ENCODE data around the gene TPM4. TPM values are rescaled to one million over a fixed set of nuclear protein-coding genes. Genes with fewer than 3 reads are reported as not detected.
A peak's percentile ranks its signal among the peaks of the same experiment; 100 is the strongest.
"Not testable (repeated sequence)": the region's sequence is repeated elsewhere in the genome, so short reads cannot be mapped to it uniquely, and the experiment has no call there.

Gene TPM4
- total RNA-seq, 1 donor: 163 TPM

DNA sequence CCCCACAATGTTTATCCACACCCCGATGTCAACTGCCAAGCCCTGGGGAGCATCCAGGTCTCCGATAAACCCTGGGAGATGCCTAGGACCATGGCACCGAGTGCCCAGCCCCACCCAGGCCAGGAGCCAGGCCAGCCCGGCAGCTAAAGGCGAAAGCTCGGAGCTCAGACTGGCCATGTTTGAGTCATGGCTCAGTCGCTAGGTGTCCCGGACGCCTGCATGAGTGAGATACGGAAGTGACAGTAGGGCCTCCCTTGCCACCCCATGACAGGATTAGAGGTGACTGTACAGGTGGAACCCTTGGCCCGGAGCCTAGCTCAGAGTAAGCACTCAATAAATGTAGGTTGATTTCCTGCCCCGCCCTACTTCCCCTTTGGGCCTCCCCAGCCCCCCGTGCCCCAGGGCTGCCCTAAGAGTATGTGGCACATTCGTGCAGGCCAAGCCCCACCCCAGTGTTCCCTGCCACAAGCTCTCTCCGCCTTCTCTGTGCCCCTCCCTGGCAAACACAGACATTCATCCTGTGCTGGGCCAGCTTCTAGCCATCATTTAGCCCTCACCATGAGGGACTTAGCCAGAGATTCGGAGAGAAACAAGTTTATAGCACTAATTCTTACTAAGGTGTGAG is 5.8 kb upstream of the TPM4 start:
- DNase-seq (ENCODE audit: low read depth in 2 of 3, low spot score in 2 of 3): peak; percentile 67 to 97 (median 95)

DNA sequence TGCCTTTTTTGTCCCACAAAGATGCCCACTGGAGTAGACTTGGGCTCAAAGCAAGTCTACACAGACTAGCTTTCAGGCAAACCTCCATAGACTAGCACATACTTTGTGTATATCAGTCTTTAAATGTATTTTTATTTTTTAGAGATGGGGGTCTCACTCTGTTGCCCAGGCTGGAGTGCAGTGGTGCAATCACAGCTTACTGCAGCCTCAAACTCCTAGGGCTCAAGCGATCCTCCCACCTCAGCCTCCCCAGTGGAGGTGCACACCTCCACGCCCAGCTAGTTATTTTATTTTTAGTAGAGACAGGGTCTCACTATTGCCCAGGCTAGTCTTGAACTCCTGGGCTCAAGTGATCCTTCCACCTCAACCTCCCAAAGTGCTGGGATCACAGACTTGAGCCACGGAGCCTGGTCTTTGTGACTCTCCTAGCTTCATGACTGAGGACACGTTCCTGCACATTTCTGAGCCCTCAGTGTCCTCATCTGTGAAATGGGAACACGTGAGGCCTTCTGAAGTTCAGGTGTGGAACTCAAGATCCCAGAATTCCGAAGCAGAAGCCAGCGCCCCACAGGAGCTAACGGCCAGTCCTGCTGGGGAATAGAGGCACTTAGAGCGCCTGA is 5.1 kb upstream of the TPM4 start:
- DNase-seq (ENCODE audit: low read depth in 2 of 3, low spot score in 2 of 3): no peak

DNA sequence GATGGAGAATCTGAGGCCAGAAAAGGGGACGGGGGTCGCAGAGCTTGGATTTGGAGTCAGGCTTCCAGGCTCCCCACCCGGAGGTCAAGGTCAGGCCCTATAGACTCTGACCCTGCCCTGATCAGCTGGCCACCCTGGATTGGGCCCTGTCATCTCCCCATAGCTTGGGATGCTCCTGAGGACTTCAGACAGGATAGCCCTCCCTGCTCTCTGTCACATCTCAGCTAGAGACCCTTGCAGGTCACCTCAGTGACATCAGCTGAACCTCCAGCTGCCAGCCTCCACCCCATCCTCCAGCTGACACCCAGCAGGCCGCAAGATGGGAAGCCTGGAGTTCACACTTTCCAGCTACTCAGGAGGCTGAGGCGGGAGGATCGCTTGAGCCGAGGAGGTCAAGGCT is 2.8 kb upstream of the TPM4 start:
- no peak for DNase-seq (ENCODE audit: low read depth in 2 of 3, low spot score in 2 of 3)

DNA sequence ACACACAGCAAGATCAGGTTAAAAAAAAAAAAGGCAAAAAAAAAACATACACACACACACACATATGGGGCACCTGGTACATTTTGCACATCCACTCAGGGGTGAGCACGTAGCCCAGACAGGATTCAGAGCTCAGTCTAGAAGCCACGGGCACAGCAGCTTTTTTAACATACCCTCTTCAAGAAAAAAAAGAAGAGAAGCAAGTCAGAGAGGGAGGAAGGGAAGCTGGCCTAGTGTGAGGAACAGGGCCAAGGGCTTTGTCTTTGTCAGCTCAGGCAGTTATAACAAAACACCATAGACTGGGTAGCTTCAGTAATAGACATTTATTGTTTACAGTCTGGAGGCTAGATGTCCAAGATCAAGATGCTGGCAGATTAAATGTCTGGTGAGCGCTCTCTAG is 2.3 kb upstream of the TPM4 start:
- peak in 1 of 3 donors; percentile 45 for DNase-seq (ENCODE audit: low read depth in 2 of 3, low spot score in 2 of 3)

DNA sequence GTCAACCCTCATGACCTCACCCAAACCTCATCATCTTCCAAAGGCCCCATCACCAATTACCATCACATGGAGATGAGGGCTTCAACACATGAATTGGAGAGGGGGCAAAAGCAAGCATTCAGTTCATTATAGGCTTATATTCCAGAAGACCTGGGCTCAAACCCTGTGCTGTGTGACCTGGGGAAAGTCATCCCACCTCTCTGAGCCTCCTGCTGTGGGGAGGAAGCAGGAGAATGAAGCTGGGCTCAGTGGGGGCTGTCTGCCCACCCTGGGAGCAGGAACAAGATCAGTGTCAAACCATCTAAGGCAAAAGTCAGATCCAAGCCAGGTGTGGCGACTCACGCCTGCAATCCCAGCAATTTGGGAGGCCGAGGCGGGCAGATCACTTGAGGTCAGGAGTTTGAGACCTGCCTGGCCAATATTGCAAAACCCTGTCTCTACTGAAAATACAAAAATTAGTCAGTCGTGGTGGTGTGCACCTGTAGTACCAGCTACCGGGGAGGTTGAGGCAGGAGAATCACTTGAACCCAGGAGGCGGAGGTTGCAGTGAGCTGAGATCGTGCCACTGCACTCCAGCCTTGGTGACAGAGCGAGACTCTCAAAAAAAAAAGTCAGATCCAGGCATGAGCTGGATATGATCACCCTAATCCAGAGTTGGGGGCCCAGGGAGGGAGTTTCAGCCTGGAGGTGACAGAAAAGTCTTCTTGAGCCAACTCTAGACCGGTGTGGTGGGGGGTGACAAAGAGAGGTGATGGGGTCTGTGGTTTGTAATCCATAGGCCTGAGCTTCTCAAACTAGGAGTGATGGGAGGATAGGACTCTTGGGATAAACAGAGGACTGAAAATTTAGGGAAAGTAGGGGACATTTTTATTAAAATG is 1.6 kb upstream of the TPM4 start:
- DNase-seq (ENCODE audit: low read depth in 2 of 3, low spot score in 2 of 3): no peak

DNA sequence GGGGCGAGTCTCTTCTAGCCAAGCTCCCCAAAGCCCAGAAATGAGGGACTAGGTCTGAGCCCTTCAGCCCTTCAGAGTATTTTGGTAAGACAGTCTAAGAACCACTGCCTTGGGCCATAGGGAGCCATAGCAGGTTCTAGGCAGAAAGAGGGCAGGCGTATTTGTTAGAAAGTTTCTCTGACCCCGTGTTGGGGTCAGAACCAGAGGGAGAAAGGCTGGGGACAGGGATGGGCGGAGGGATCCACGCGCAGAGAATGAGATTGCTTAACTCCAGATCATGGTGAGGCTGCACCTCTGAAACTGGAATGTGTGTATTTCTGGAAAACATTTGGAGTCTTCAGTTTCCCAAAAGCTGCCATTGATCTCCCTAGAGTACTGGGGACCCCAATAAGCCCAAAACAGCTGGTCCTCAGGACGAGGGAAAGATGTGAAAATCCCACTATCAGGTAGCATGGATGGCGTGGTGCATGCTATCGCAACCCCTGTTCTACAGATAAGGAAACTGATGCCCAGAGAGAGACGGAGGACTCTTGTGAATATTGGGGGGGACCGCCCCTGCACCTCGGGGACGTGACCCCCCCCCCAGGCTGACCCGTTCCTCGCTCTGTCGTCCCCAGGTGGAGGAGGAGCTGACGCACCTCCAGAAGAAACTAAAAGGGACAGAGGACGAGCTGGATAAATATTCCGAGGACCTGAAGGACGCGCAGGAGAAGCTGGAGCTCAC is 703 bp upstream of the TPM4 start:
- DNase-seq (ENCODE audit: low read depth in 2 of 3, low spot score in 2 of 3): no peak

DNA sequence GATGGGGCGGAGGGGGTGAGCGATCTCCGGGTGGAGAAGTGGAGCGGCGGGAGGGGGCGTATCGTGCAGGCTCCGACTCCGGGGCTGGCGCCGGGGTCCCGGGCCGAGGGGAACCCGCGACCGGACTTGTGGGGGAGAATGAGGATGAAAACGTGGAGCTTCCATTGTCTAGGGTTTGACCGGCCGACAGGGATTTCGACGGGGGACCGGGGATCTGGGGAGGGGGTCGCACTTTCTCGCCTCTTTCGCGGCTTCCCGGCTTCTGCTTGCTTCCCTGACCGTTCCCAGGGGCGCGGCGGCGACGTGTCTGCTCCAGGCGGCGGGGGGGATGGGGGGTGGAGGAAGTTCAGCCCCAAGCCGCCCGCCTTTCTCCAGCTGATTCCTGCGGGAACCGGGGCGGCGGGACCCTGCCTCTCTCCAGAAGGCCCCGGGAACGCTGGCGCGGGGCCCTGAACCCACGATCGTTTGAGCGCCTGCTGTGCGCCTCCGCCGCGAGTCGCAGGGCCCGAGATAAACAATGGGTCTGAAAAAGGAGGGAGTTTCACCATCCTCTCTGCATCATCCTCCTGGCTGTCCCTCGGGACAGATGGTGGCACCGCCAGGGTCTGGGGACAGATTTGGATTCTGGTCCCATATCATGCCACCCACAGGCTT is 790 bp downstream of the TPM4 start:
- DNase-seq (ENCODE audit: low read depth in 2 of 3, low spot score in 2 of 3): no peak

DNA sequence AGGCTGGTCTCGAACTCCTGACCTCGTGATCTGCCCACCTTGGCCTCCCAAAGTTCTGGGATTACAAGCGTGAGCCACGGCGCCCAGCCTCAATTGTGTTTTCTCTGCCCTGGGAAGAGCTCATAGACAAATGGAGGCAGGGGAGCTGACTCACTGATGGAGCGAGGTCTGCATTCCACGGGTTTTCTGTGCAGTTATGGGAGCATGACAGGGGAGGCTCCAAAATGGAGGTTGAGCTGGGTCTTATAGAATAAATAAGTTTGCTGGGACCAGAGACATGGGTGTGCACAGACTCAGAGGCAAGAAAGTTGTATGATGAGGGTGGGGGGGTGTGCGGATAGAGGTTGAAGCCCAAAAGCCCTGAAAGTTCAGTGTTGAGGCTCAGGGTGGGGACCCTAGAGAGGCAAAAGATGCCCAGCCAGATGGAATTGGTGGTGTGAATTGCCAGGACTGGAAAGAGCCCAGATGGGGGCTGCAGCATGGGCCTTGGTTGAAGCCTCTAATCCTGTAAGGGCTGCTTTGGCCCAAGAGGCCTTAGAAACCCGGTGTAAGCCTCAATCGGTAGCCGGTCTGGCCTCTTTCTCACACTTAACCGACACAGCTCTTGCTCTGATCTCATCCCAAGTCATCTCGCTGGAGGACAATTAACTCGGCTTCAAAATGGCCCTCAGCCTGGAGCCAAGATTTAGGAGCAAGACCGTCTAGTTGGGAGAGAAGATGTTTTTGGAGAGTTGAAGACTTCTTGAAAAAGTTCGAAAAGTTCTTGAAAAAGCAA is 1.9 kb downstream of the TPM4 start:
- no peak for DNase-seq (ENCODE audit: low read depth in 2 of 3, low spot score in 2 of 3)

DNA sequence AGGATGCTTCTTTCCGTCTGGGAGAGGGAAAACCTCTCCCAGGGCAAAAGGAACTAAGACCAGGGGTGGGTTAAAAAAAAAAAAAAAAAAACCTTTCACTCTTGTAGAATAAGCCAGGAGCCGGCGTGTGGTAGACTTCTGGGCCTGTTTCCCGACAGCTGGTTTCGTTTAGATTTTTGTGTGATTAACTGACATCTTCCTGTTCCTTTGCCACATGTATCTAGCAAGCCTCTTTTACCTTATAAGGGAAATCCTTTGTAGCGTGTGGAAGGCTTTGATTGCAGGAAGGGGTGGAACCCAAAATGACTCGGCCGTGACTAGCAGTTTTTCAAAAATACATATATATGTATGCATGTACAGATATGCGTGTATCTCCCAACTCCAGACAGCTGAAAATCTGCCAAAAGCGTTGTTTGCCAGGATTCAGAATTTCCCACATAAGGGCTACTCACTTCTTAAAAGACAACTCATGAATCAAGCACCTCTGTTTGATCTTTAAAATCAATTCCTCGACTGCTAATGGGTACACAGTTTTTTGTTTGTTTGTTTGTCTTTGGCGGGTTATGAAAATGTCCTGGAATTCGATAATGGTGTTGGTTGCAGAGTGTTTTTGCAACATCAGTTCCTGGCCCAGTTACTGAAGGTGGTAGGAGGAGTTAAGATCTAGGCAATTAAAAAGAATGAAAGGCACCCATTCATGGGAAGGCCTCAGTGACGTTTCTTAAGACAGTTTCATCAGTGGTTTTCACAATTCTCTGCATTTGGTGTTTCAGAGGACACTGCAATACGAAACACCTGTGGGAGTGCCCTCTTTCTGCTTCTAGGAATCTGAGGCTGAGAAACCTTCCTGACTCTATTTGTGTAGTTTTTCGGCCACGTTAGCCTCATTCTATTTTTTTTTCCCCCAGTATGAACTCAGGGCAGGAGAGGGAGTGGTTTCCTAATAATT is 2.7 kb downstream of the TPM4 start:
- DNase-seq (ENCODE audit: low read depth in 2 of 3, low spot score in 2 of 3): peak; percentile 59 to 97 (median 95)

DNA sequence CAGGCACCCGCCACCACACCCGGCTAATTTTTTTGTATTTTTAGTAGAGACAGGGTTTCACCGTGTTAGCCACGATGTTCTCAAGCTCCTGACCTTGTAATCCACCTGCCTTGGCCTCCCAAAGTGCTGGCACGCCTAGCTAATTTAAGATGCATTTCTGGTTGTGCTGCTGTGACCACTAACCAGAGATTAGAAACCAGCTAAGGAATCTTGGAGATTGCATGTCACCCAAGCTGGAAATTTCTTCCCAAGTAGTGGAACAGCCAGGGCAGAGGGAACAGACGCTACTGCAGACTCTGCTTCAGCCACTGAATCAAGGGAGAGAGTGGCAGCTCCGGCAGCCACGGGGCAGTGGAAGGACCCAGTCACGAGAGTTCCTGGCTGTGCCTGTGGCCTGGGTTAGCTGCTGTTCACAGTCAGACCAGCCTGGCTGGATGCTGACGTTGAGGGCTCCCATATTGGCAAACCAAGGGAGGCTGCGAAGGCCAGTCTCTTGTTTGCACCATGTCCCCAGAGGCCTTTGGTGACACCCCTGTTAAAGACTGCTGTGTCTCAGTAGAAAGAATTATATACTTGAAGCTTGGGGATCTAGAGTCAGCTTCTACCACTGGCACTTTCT is 7.9 kb downstream of the TPM4 start:
- DNase-seq (ENCODE audit: low read depth in 2 of 3, low spot score in 2 of 3): no peak

DNA sequence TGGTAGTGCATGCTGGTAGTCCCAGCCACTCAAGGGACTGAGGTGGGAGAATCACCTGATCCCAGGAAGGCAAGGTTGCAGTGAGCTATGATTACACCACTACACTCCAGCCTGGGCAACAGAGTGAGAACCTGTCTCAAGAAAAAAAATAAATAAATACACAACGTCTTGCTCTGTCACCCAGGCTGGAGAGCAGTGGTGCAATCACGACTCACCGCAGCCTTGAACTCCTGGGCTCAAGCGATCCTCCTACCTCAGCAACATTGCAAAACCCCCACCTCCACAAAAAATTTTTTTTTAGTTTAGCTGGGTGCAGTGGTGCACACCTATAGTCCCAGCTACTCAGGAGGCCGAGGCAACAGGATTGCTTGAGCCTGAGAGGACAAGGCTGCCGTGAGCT is 8.8 kb downstream of the TPM4 start:
- DNase-seq (ENCODE audit: low read depth in 2 of 3, low spot score in 2 of 3): no peak

DNA sequence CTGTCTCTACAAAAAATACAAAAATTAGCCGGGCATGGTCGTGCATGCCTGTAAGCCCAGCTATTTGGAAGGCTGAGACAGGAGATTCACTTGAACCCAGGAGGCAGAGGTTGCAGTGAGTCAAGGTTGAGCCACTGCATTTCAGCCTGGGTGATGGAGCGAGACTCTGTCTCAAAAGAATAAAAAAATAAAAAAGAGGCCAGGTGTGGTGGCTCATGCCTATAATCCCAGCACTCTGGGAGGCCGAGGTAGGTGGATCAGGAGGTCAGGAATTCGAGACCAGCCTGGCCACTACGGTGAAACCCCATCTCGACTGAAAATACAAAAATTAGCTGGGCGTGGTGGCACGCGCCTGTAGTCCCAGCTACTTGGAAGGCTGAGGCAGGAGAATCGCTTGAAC is 11.1 kb downstream of the TPM4 start:
- DNase-seq (ENCODE audit: low read depth in 2 of 3, low spot score in 2 of 3): not testable (repeated sequence)

DNA sequence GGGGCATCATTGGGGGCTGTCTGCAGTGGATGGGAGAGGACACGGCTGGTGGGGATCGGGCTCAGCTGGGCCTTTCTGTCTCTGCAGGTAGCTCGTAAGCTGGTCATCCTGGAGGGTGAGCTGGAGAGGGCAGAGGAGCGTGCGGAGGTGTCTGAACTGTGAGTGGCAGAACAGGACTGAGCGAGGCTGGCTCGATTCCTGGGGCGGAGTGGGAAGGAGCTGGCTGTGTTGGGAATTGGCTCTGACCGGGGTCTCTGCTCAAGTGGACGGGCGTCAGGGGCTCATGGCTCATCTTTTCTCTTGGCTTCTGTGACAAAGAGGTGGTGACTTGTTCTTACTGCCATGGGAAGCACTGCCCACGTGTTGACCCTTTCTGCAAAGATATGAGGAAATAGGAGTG is 11.6 kb downstream of the TPM4 start:
- DNase-seq (ENCODE audit: low read depth in 2 of 3, low spot score in 2 of 3): no peak

DNA sequence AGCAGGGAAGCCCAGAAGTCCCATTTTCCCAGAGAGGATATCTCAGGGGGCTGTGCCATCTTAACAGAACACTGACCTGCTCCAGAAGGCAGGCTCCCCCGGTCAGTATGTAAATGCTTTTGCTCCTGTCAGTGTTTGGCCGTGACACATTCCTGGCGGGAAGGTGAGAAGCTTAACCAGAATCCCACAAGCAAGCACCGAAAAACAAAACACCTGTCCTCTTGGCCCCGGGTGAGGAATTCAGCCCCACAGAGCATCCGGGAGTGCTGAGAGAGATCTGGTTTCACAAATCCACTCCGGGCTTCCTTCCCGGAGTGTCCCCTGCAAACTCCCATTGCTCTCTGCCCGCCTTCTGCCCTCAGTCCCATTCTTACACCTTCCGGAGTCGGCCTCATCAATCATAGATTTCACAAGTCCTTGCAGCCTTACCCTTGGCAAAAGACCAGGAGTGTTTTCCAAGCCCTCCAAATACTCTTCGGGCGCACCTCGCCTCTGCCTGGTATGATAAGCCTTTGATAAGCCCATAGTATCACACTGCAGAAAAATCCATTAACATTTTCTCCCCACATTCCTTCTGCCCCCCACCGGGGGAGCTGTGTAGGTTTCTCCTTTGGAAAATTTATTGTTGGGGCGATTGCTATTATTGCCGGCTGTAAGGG is 12.2 kb downstream of the TPM4 start:
- no peak for DNase-seq (ENCODE audit: low read depth in 2 of 3, low spot score in 2 of 3)

DNA sequence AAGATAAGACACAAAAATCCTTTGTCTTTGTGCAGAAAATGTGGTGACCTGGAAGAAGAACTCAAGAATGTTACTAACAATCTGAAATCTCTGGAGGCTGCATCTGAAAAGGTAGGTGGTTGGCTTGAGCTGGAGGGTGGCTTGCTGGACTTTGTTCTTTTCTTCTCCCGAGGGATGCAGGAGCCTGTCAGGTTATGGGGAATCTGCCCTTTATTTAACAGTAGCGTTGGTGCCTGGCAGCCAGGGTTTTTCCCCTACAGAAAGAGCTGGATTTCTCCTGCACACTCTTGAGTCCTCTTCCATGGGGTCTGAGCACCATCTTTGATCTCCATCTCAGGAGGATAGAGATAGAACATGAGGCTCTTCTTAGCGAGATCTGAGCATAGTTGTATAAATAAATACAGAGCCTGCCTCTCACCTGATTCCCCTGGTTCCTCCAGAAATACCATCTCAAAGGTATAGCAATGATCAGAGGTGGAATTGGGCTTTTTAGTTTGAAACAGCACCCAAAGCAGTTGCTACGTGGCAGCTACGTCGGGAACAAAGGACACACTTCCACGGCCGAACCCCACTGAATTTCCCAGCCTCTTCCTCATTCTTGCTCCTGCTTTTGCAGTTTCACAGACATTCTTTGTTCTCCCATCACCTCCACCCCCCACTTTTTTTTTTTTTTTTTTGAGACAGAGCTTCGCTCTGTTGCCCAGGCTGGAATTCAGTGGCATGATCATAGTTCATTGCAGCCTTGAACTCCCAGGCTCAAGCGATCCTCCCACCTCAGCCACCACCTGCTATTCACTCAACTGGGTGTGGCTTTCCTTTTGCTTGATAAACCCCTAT is 12.9 kb downstream of the TPM4 start:
- no peak for DNase-seq (ENCODE audit: low read depth in 2 of 3, low spot score in 2 of 3)

DNA sequence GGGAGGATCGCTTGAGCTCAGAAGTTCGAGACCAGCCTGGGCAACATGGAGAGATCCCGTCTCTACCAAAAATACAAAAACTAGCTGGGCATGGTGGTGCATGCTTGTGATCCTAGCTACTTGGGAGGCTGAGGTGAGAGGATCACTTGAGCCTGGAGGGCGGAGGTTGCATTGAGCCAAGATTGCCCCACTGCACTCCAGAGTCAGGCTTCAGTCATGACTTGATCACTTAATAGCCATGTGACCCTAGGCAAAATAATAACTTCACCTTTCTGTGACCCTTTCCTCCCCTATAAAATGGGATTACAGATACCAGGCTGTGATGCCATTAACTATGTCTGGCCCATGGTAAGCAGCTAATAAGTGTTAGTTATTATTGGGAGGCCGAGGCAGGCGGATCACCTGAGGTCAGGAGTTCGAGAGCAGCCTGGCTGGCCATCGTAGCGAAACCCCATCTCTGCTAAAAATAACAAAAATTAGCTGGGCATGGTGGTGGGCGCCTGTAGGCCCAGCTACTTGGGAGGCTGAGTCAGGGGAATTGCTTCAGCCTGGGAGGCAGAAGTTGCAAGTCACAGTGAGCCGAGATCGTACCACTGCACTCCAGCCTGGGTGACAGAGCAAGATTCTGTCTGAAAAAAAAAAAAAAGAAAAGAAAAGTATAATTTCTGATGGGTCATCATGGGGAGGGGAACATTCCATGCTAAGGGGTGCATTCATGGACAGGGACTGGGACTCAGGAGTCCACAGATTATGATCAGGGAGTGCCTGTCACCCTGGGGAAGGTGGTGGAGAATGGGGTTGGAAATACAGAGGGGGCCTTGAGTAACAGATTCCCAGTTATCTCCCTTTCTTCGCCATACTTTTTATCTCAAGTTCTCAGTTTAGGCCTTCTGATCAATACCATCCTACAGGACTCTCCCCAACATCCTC is 15.5 kb downstream of the TPM4 start:
- no peak for DNase-seq (ENCODE audit: low read depth in 2 of 3, low spot score in 2 of 3)
